Central memory CD8-positive, alpha-beta T cell (primary cell): ENCODE results near the gene GSX2.
"Not testable (repeated sequence)": the region's sequence is repeated elsewhere in the genome, so short reads cannot be mapped to it uniquely, and the experiment has no call there.

Experiments
- ATAC-seq: fragments of 150-1000 bp; cut with Tn5 transposase; replicated peaks from 2 replicates; pipeline ENCODE4 v1.10.0; 2022; ENCODE audit warnings: mild to moderate bottlenecking, moderate FRiP score, moderate number of reproducible peaks; ENCODE audit not compliant: poor library complexity, severe bottlenecking; ENCODE audit errors: extremely low read depth
- DNase-seq, 2 donors: peaks; one replicate each; pipeline ENCODE4 v3.0.0; 2021; ENCODE audit warnings: low spot score in 2 of 2
- H3K27ac Mint-ChIP-seq: one replicate; pipeline ENCODE4 v1.8.0; 2022; ENCODE audit warnings: low read depth, mild to moderate bottlenecking, moderate library complexity, mixed read lengths
- H3K27me3 Mint-ChIP-seq: one replicate; pipeline ENCODE4 v1.8.0; 2022; ENCODE audit warnings: mixed read lengths
- H3K36me3 Mint-ChIP-seq: one replicate; pipeline ENCODE4 v1.8.0; 2022; ENCODE audit warnings: mild to moderate bottlenecking, moderate library complexity, mixed read lengths; ENCODE audit not compliant: insufficient read depth
- H3K4me1 Mint-ChIP-seq: one replicate; pipeline ENCODE4 v1.8.0; 2022; ENCODE audit warnings: mixed read lengths
- H3K4me3 Mint-ChIP-seq: one replicate; pipeline ENCODE4 v1.8.0; 2022; ENCODE audit warnings: mild to moderate bottlenecking, moderate library complexity, mixed read lengths
- H3K9me3 Mint-ChIP-seq: one replicate; pipeline ENCODE4 v1.8.0; 2022; ENCODE audit warnings: mixed read lengths

The GSX2 gene

DNA sequence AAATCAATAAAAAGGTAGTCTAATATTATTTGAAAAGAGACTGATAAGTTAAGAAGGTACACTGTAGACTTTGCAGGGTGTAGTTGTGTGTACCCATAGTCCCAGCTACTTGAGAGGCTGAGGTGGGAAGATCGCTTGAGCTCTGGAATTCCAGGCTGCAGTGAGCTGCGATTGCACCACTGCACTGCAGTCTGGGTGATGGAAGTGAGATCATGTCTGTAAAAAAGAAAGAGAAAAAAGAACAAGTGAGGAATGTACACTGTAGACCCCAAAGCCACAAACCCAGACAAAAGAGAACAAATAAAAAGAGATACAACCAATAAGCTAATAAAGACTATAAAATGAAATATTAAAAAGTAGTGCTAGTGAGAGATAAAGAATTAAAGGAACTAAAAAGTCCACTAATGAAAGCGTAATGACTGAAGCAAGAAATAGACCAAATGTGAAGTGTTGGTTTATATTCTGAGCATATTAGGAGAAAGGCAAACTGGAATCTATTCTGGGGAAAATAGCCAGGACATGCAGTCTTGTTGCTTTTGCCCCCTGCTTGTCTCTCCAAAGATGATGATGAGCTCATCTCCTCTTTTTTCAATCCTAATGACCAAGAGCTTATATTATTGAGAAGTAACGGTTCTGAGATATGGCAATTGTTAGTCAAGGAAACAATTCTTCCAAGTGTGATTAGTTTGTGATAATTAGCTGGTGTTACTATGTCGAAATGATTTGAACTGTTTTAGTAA is 19.1 kb downstream of the GSX2 start:
- no peaks in the 10 kb centered on the region for H3K9me3 Mint-ChIP-seq
- no peaks in the 10 kb centered on the region for H3K4me1 Mint-ChIP-seq
- peaks cover 68% of the 10 kb centered on the region for H3K27me3 Mint-ChIP-seq
- peaks cover 1% of the 10 kb centered on the region for H3K36me3 Mint-ChIP-seq
- H3K27ac Mint-ChIP-seq = no peak overlapping the region
- no peak for ATAC-seq
- H3K4me3 Mint-ChIP-seq = no peak overlapping the region
- DNase-seq = no peak

DNA sequence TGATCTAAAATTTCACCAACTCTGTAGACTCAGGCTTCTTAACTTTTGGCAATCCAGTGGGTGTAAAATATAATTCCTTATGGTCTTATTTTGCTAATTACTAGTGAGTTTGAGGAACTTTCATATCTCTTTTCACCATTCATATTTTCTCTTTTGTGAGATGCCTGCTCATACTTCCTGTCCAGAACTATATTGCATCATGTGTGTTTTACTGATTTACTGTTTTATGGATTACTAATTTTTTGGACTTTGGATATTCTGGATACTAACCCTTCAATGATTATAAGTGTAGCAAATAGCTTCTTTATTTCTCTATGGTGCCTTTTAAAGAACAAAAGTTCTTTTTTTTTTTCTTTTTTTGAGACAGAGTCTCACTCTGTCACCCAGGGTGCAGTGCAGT is 20.6 kb downstream of the GSX2 start:
- Mint-ChIP-seq H3K4me1 (no peaks in the 10 kb centered on the region), H3K27ac (no peak overlapping the region), H3K9me3 (no peaks in the 10 kb centered on the region)

DNA sequence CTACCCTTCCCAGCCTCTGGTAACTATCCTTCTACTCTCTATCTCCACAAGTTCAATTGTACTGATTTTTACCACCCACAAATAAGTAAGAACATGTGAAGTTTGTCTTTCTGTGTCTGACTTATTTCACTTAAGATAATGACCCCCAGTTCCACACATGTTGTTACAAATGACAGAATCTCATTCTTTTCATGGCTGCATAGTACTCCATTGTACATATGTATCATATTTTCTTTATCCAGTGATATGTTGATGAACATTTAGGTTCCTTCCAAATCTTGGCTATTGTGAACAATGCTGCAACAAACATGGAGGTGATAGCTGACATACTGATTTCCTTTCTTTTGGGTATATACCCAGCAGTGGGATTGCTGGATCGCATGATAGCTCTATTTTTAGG is 27.7 kb downstream of the GSX2 start:
- no peaks in the 10 kb centered on the region for H3K4me1 Mint-ChIP-seq
- H3K9me3 Mint-ChIP-seq = peaks cover 12% of the 10 kb centered on the region
- no peak overlapping the region for H3K4me3 Mint-ChIP-seq
- H3K27me3 Mint-ChIP-seq = peaks cover 42% of the 10 kb centered on the region
- DNase-seq (no peak), ATAC-seq (no peak)
- H3K36me3 Mint-ChIP-seq = no peaks in the 10 kb centered on the region
- no peak overlapping the region for H3K27ac Mint-ChIP-seq

More for the DNA sequence above, 20.6 kb downstream of the GSX2 start:
- Mint-ChIP-seq H3K4me3 (no peak overlapping the region), H3K27me3 (peaks cover 57% of the 10 kb centered on the region), H3K36me3 (no peaks in the 10 kb centered on the region)
- DNase-seq = no peak
- ATAC-seq = no peak

DNA sequence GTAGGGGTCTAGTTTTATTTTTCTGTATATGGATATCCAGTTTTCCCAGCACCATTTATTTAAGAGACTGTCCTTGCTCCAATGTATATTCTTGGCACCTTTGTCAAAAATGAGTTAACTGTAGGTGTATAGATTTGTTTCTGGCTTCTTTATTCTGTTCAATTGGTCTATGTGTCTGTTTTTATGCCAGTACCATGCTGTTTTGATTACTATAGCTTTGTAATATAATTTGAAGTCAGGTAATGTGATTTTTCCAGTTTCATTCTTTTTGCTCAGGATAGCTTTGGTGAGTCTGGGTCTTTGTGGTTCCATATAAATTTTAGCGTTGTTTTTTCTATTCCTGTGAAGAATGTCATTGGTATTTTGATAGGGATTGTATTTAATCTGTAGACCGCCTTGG is 28.7 kb downstream of the GSX2 start:
- H3K4me1 Mint-ChIP-seq, H3K4me3 Mint-ChIP-seq, H3K36me3 Mint-ChIP-seq, H3K27ac Mint-ChIP-seq, ATAC-seq, DNase-seq: not testable (repeated sequence)
- Mint-ChIP-seq H3K27me3 (peaks cover 50% of the 10 kb centered on the region), H3K9me3 (peaks cover 17% of the 10 kb centered on the region)

DNA sequence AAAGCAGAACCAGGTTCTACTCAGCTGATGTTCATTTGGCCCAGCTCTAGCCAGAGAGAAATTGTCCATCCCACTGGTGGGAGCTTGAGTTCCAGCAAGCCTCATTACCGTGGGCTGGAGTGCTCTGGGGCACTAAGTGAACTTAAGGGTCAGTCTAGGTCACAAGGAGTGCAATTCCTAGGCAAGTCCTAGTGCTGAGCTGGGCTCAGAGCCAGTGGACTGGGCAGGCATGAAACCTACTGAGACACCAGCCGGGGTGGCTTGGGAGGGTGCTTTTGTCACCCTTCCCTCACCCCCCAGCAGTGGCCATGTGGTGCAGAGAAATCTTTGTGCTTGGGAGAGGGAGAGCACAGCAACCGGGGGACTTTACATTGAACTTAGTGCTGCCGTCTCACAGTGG is 39.4 kb downstream of the GSX2 start:
- DNase-seq (no peak), ATAC-seq (no peak)
- Mint-ChIP-seq H3K36me3 (no peaks in the 10 kb centered on the region), H3K4me1 (no peaks in the 10 kb centered on the region), H3K27ac (no peak overlapping the region), H3K9me3 (no peaks in the 10 kb centered on the region), H3K4me3 (no peak overlapping the region), H3K27me3 (peaks cover 27% of the 10 kb centered on the region)

DNA sequence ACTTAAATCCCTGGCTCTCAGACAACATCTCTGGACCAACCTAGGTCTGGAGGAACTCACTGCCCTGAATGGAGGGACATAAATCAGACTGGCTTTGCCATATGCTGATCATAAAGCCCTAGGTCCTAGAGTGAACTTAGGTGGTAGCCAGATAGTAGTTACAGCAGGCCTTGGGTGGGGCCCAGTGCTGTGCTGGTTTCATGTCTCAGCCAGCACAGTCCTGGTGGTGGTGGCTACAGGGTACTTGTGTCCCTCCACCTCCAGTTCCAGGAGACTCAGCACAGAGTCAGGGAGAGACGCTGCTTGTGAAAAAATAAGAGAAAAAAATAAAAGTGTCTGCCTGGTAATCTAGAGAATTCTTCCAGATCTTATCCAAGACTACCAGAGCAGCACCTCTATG is 40.3 kb downstream of the GSX2 start:
- ATAC-seq = no peak

DNA sequence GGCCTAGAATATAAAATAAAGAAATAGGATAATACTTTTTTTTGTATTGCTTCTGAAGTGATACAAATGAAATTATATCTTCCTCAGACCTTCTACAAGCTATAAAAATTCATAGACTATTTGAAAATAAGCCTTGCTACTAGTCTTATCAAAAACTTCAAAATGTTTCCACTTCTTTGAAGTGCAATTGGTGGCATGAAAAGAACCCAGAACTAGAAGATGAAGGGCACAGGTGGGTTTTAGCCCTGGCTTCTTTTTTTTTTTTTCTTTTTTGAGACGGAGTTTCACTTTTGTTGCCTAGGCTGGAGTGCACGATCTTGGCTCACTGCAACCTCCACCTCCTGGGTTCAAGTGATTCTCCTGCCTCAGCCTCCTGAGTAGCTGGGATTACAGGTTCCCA is 44.2 kb downstream of the GSX2 start:
- no peaks in the 10 kb centered on the region for H3K9me3 Mint-ChIP-seq
- no peaks in the 10 kb centered on the region for H3K4me1 Mint-ChIP-seq
- ATAC-seq (no peak), DNase-seq (no peak)
- H3K27me3 Mint-ChIP-seq = peaks cover 17% of the 10 kb centered on the region
- H3K4me3 Mint-ChIP-seq = no peak overlapping the region
- H3K36me3 Mint-ChIP-seq = no peaks in the 10 kb centered on the region
- no peak overlapping the region for H3K27ac Mint-ChIP-seq

More for the DNA sequence above, 40.3 kb downstream of the GSX2 start:
- H3K4me3 Mint-ChIP-seq = no peak overlapping the region
- H3K36me3 Mint-ChIP-seq = no peaks in the 10 kb centered on the region
- peaks cover 27% of the 10 kb centered on the region for H3K27me3 Mint-ChIP-seq
- no peaks in the 10 kb centered on the region for H3K9me3 Mint-ChIP-seq
- no peaks in the 10 kb centered on the region for H3K4me1 Mint-ChIP-seq
- H3K27ac Mint-ChIP-seq = no peak overlapping the region
- no peak for DNase-seq

DNA sequence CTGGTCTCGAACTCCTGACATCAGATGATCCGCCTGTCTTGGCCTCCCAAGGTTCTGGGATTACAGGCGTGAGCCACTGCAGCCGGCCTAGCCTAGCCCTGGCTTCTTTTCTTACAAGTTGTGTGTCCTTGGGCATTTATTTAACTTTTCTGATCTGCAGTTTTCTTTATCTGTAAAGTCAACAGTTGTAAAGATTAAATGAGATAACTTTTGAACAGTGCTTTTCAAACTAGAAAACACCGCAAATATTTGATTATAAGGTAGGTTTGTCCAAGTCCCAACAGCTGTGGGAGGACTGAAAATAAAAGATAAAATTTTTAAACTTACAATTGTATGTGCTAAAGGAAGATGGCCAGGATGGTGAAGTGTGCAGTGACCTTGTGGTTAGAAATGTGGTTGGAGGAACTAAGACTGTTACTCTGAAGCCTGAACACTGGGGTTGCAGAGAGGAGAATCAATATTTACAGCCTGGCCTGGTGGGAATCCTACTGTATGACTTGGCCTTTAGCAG is 44.8 kb downstream of the GSX2 start:
- Mint-ChIP-seq H3K27me3 (peaks cover 13% of the 10 kb centered on the region), H3K4me3 (no peak overlapping the region), H3K9me3 (no peaks in the 10 kb centered on the region), H3K4me1 (no peaks in the 10 kb centered on the region), H3K27ac (no peak overlapping the region), H3K36me3 (no peaks in the 10 kb centered on the region)
- ATAC-seq = no peak
- no peak for DNase-seq

DNA sequence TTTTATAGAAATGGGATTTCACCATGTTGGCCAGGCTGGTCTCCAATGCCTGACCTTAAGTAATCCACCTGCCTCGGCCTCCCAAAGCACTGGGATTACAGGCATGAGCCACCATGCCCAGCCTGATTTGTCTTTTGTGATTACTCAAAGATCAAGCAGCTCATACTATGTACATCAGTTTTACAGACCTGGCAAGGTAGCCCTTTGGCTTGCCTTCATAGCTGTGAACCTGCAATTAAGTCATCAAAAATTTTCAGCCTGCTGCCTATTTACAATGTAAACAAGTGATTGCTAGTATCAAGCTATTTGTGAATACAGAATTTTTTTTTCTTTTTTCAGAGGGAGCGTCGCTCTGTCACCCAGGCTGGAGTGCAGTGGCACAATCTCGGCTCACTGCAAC is 46.2 kb downstream of the GSX2 start:
- H3K4me1 Mint-ChIP-seq = no peaks in the 10 kb centered on the region
- H3K27ac Mint-ChIP-seq = no peak overlapping the region
- ATAC-seq (no peak), DNase-seq (no peak)
- H3K4me3 Mint-ChIP-seq = no peak overlapping the region
- H3K27me3 Mint-ChIP-seq = peaks cover 17% of the 10 kb centered on the region
- H3K36me3 Mint-ChIP-seq = no peaks in the 10 kb centered on the region
- H3K9me3 Mint-ChIP-seq = no peaks in the 10 kb centered on the region

DNA sequence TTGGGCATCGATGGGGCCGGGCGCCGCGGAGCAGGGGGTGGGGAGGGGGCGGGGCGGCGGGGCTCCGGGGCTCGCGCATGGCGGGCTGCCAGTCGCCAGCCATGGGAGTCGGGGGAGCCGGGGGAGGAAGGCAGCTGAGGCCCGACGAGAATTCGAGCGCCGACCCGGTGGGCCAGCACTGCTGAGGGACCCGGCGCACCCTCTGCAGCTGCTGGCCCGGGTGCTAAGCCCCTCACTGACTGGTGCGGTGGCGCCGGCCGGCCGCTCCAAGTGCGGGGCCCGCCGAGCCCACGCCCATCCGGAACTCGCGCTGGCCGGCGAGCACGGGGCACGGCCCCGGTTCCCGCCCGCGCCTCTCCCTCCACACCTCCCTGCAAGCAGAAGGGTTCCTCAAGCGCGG is 49.4 kb downstream of the GSX2 start:
- no peak overlapping the region for H3K27ac Mint-ChIP-seq
- H3K4me3 Mint-ChIP-seq = no peak overlapping the region
- no peak for DNase-seq
- no peaks in the 10 kb centered on the region for H3K9me3 Mint-ChIP-seq
- no peaks in the 10 kb centered on the region for H3K4me1 Mint-ChIP-seq
- ATAC-seq = no peak
- peaks cover 29% of the 10 kb centered on the region for H3K27me3 Mint-ChIP-seq
- no peaks in the 10 kb centered on the region for H3K36me3 Mint-ChIP-seq
